Measurements from ENCODE around the gene USP17L26.
"Not testable (repeated sequence)": the region's sequence is repeated elsewhere in the genome, so short reads cannot be mapped to it uniquely, and the experiment has no call there.

USP17L26 gene

GRCh38 chr4:9379881-9380280 is 45.4 kb downstream of the USP17L26 start:
- H3K27ac ChIP-seq (ENCODE audit: low read depth, low read length); H3K4me1 ChIP-seq (ENCODE audit: control insufficient read depth, insufficient read depth, low read length, unreplicated experiment); H2AFZ ChIP-seq (ENCODE audit: low read length, unreplicated experiment); H3K4me3 ChIP-seq (ENCODE audit: low read depth, low read length); H3K79me2 ChIP-seq (ENCODE audit: control insufficient read depth, insufficient read depth, low read length, unreplicated experiment); H3K36me3 ChIP-seq (ENCODE audit: insufficient read depth, low read length); H3K27me3 ChIP-seq (ENCODE audit: insufficient read depth, low read length): not testable (repeated sequence)

DNA sequence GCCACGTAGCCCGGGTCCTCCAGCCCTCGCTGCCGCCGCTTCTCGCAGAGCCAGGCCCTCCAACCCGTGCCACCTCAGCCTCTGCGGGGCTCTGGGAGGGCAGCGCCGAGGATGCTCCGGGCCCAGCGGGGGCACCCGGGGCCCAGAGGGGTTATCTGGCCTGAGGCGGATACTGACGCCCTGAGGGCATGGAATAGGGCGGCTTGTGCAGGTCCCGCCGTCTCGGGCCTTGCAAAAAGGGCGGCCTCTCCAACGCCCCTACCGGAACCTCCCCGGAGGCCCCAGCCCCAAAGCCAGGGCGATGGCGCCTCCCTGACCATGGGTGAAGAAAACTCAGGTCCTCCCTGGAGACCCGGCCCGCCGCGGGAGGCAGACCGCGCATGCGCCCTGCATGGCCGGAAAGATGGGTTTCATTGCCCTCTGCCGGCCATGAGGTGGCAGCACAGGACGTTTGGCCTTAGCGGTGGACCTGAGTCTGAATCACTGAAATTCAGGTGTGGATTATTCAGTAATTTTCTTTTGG is 46.6 kb downstream of the USP17L26 start:
- H2AFZ ChIP-seq (ENCODE audit: low read length, unreplicated experiment); H3K79me2 ChIP-seq (ENCODE audit: control insufficient read depth, insufficient read depth, low read length, unreplicated experiment); H3K27ac ChIP-seq (ENCODE audit: low read depth, low read length): not testable (repeated sequence)

DNA sequence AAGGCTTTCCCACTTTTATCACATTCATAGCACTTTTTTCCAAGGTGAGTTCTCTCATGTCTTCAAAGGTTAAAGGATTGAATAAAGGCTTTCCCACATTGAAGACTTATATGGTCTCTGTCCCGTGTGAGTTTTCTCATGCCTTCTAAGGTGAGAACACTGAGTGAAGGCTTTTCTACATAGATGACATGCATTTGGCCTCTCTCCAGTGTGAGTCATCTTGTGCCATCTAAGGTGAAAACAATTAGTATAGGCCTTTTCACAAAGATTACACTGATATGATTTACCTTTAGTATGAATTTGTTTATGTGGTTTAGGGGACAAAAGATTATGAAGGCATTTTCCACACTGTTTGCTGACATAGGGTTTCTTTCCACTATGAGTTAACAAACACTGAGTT is 49.7 kb downstream of the USP17L26 start:
- no peak overlapping the region for H3K27ac ChIP-seq (ENCODE audit: low read depth, low read length)
- no peaks in the 10 kb centered on the region for H3K36me3 ChIP-seq (ENCODE audit: insufficient read depth, low read length)
- no peaks in the 10 kb centered on the region for H3K27me3 ChIP-seq (ENCODE audit: insufficient read depth, low read length)
- no peak overlapping the region for H2AFZ ChIP-seq (ENCODE audit: low read length, unreplicated experiment)
- no peaks in the 10 kb centered on the region for H3K79me2 ChIP-seq (ENCODE audit: control insufficient read depth, insufficient read depth, low read length, unreplicated experiment)
- no peak overlapping the region for H3K4me3 ChIP-seq (ENCODE audit: low read depth, low read length)
- H3K4me1 ChIP-seq (ENCODE audit: control insufficient read depth, insufficient read depth, low read length, unreplicated experiment), result no peaks in the 10 kb centered on the region

More for the DNA sequence above, 46.6 kb downstream of the USP17L26 start:
- H3K4me3 ChIP-seq (ENCODE audit: low read depth, low read length); H3K4me1 ChIP-seq (ENCODE audit: control insufficient read depth, insufficient read depth, low read length, unreplicated experiment); H3K27me3 ChIP-seq (ENCODE audit: insufficient read depth, low read length); H3K36me3 ChIP-seq (ENCODE audit: insufficient read depth, low read length): not testable (repeated sequence)

Data from ACC112 (cell line).